Activated naive CD8-positive, alpha-beta T cell treated with anti-CD3 and anti-CD28 coated beads, Interleukin-2, amount 10 ng/mL, durations not matched to agents 7 days and 5 days (primary cell): ENCODE results near the gene IL15. TPM values are rescaled to one million over a fixed set of nuclear protein-coding genes. Genes with fewer than 3 reads are reported as not detected.
"Not testable (repeated sequence)": the region's sequence is repeated elsewhere in the genome, so short reads cannot be mapped to it uniquely, and the experiment has no call there.

Experiments used
- ATAC-seq: fragments of 150-1000 bp; cut with Tn5 transposase; one replicate; pipeline ENCODE4 v1.10.0; 2021; ENCODE audit warnings: low read depth, moderate library complexity
- POLR2A ChIA-PET: fragments of 350-600 bp; sonication (Branson Sonifier 250); formaldehyde crosslinking; loops from one replicate; lab custom pipeline; 2021; ENCODE audit warnings: antibody characterized with exemption; lab: Charles Lee
- DNase-seq: peaks from one replicate; pipeline ENCODE4 v3.0.0; 2021
- H3K27ac Mint-ChIP-seq: one replicate; pipeline ENCODE4 v1.8.0; 2022; ENCODE audit warnings: mild to moderate bottlenecking, mixed read lengths
- H3K27me3 Mint-ChIP-seq: one replicate; pipeline ENCODE4 v1.8.0; 2022; ENCODE audit warnings: mild to moderate bottlenecking, moderate library complexity, mixed read lengths
- H3K36me3 Mint-ChIP-seq: one replicate; pipeline ENCODE4 v1.8.0; 2021; ENCODE audit warnings: mild to moderate bottlenecking, mixed read lengths
- H3K4me1 Mint-ChIP-seq: one replicate; pipeline ENCODE4 v1.8.0; 2021; ENCODE audit warnings: mixed read lengths
- H3K4me3 Mint-ChIP-seq: one replicate; pipeline ENCODE4 v1.8.0; 2022; ENCODE audit warnings: mild to moderate bottlenecking, moderate library complexity, mixed read lengths
- H3K9me3 Mint-ChIP-seq: one replicate; pipeline ENCODE4 v1.8.0; 2021; ENCODE audit warnings: mixed read lengths
- total RNA-seq, 2 experiments: library from RNA; stranded (reverse); gene quantifications; one replicate each; pipeline ENCODE4 v1.2.3, GENCODE V29; 2021

Gene IL15
- total RNA-seq, 2 experiments from 2014 or later, result 3.3 to 4.5 TPM

DNA sequence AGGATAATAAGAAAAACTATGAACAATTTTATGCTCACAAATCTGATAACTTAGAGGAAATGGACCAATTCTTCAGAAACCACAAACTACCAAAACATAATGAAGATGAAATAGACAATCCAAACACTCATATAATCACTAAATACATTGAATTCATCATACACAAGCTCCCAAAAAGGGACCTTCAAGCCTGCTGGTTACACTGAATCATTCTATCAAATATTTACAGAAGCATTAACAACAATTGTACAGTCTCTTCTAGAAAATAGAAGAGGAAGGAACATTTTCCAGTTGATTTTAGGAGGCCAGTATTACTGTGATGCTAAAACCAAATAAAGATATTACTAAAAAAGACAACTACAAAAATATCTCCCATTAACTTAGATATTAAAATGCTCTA is 88.3 kb downstream of the IL15 start:
- POLR2A ChIA-PET, result no interaction called here
- Mint-ChIP-seq H3K4me1 (no peaks in the 10 kb centered on the region), H3K27me3 (no peaks in the 10 kb centered on the region), H3K36me3 (no peaks in the 10 kb centered on the region), H3K9me3 (no peaks in the 10 kb centered on the region), H3K27ac (no peak overlapping the region), H3K4me3 (no peak overlapping the region)
- DNase-seq (no peak), ATAC-seq (no peak)

DNA sequence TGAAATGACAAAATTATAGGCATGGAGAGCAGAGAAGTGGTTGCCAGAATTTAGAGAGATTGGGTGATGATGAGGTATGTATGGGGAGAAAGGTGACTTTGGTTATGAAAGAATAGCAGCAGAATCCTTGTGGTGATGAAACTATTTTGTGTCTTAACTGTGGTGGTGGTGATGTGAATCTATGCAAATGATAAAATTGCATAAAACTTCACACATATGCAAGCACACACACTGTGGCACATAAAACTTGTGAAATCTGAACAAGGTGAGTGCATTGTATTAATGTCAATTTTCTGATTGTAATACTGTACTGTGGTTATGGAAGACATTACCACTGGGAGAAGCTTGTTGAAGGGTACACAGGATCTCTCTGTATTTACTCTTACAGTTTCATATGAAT is 91.0 kb downstream of the IL15 start:
- Mint-ChIP-seq H3K36me3 (no peaks in the 10 kb centered on the region), H3K9me3 (no peaks in the 10 kb centered on the region), H3K4me3 (no peak overlapping the region), H3K27me3 (no peaks in the 10 kb centered on the region), H3K4me1 (no peaks in the 10 kb centered on the region), H3K27ac (no peak overlapping the region)
- no peak for ATAC-seq
- POLR2A ChIA-PET, result no interaction called here
- no peak for DNase-seq

DNA sequence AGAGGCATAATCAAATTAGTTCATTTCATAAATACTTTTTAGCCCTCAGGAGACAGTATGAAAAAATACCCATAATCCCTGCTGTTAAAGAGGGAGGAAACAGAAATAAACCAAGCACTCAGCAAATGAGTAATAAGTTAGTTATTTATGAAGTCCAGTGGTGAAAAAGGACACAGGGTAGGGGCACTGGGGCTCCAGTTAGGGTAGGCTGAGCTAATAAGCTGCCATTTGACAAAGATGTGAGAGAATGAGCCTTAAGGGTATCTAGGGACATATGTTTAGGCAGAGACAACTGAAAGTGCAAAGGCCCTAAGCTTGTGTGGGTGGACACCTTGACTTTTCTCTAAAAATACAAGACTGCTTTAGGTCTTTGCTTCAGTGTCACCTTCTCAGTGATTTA is 94.4 kb downstream of the IL15 start:
- no peaks in the 10 kb centered on the region for H3K27me3 Mint-ChIP-seq
- H3K9me3 Mint-ChIP-seq, result no peaks in the 10 kb centered on the region
- no peaks in the 10 kb centered on the region for H3K36me3 Mint-ChIP-seq
- no peak overlapping the region for H3K4me3 Mint-ChIP-seq
- no peak for ATAC-seq
- no peaks in the 10 kb centered on the region for H3K4me1 Mint-ChIP-seq
- DNase-seq, result no peak
- POLR2A ChIA-PET, result no interaction called here
- H3K27ac Mint-ChIP-seq, result no peak overlapping the region

DNA sequence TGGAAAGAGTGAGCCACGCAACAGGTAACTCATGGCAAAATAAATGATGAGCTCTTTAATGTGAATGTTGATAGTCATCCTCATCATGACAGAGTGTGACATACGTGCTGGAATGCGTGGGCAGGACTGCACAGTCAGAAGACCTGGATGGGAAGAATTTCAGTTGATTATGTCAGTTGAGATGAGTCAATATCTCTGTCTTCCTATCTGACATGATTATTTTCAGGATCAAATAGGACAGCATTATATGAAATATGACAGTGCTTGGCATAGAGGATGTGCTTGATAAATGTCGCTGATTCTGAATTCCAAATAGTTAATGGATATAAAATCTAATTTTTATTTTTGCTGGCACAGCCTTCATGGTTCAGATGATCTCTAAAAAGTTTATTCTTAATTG is 95.1 kb downstream of the IL15 start:
- POLR2A ChIA-PET, result no interaction called here
- DNase-seq (no peak), ATAC-seq (no peak)
- H3K36me3 Mint-ChIP-seq, result no peaks in the 10 kb centered on the region
- H3K4me3 Mint-ChIP-seq, result no peak overlapping the region
- no peaks in the 10 kb centered on the region for H3K9me3 Mint-ChIP-seq
- H3K27me3 Mint-ChIP-seq, result no peaks in the 10 kb centered on the region
- H3K27ac Mint-ChIP-seq, result no peak overlapping the region
- H3K4me1 Mint-ChIP-seq, result no peaks in the 10 kb centered on the region

DNA sequence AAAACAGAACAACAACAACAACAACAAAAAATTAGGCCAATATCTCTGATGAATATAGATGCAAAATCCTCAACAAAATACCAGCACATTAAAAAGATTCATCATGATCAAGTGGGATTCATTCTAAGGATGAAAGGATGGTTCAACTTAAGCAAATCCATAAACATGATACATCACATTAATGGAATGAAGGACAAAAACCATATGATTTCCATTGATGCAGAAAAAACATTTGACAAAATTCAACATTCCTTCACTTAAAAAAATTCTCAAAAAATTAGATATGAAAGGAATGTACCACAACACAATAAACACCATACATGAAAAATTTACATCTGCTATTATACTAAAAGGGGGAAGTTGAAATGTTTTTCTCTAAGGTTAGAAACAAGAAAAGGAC is 103.3 kb downstream of the IL15 start:
- H3K27ac Mint-ChIP-seq, result no peak overlapping the region
- DNase-seq (no peak), ATAC-seq (no peak)
- peaks cover 4% of the 10 kb centered on the region for H3K9me3 Mint-ChIP-seq
- no peaks in the 10 kb centered on the region for H3K27me3 Mint-ChIP-seq
- no peaks in the 10 kb centered on the region for H3K36me3 Mint-ChIP-seq
- POLR2A ChIA-PET, result no interaction called here
- H3K4me1 Mint-ChIP-seq, result no peaks in the 10 kb centered on the region
- H3K4me3 Mint-ChIP-seq, result no peak overlapping the region

DNA sequence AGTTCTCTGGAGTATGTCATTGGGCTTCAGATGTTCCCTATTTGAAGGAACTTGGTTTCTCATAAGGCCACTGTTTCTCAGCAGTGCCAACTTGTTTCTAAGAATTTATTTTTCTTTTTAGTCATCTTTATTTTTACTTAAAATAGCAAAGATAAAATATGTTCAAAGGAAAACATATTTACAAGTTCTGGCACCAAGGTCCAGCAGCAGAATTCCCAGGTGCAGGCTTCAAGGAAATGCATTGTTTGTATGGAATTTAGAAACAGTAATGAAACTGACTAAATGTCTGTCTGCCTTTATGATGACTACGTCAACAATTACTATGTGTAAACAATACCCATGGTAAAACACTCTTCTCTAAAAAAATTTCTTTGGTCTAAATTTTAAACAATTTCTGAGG is 109.6 kb downstream of the IL15 start:
- no peak overlapping the region for H3K4me3 Mint-ChIP-seq
- no peaks in the 10 kb centered on the region for H3K36me3 Mint-ChIP-seq
- POLR2A ChIA-PET, result no interaction called here
- peaks cover 4% of the 10 kb centered on the region for H3K9me3 Mint-ChIP-seq
- DNase-seq, result no peak
- H3K4me1 Mint-ChIP-seq, result no peaks in the 10 kb centered on the region
- H3K27ac Mint-ChIP-seq, result no peak overlapping the region
- H3K27me3 Mint-ChIP-seq, result no peaks in the 10 kb centered on the region
- ATAC-seq, result no peak

DNA sequence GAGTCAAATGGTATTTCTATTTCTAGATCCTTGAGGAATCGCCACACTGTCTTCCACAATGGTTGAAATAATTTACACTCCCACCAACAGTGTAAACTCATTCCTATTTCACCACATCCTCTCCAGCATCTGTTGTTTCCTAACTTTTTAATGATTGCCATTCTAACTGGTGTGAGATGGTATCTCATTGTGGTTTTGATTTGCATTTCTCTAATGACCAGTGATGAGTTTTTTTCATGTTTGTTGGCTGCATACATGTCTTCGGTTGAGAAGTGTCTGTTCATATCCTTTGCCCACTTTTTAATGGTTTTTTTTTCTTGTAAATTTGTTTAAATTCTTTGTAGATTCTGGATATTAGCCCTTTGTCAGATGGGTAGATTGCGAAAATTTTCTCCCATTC is 115.4 kb downstream of the IL15 start:
- H3K9me3 Mint-ChIP-seq, H3K27ac Mint-ChIP-seq, H3K27me3 Mint-ChIP-seq, ATAC-seq, DNase-seq, H3K36me3 Mint-ChIP-seq, POLR2A ChIA-PET, H3K4me3 Mint-ChIP-seq, H3K4me1 Mint-ChIP-seq: not testable (repeated sequence)

DNA sequence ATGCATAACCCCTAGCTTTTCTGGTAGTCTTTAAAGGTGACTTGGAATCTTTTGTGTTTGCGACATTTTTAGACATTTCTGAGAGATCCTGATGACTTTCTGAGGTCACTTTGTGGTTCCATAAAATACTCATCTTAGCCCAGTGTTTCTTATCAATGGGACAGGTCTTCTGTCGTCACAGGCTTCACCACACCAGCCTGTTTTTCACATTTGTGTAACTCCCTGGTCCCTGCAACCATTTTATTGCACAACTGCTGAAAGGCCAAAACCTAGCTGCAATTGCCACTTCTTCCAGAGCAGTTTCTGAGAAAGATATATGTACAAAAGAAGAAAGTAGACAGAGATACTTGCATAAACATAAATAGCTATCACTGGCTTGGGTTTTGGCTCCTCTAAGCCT is 120.9 kb downstream of the IL15 start:
- ATAC-seq (no peak), DNase-seq (no peak)
- Mint-ChIP-seq H3K4me1 (no peaks in the 10 kb centered on the region), H3K27ac (no peak overlapping the region), H3K36me3 (no peaks in the 10 kb centered on the region), H3K4me3 (no peak overlapping the region), H3K9me3 (no peaks in the 10 kb centered on the region), H3K27me3 (no peaks in the 10 kb centered on the region)
- POLR2A ChIA-PET, result no interaction called here

DNA sequence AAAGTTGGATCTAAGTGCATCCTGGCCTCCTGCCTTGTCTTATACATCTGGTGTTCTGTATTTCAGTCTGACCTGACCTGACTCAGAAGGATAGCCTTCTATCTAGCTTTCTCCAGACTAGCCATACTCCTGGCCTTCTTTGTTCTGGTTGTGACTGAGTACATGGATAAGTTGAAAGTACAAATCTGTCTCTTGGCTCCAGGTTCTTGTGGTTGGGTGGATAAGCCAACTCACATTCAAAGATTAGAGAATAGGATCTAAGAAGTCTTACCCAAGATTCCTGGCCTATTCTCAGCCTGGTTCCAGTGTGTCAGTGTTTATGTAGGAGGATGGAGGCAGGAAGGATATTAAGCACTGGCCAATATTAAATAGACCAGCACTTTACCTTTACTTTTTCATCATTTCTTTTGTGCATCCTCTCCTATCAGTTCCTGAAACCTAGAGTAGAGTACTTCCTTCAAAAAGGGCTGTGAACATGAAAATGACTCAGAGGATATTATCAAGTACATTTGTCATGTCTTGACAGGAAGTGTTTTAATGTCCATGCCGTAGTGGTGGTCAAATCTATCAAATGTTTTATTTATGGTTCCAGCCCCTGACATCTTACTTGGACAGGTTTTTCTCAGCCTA is 123.5 kb downstream of the IL15 start:
- no peak overlapping the region for H3K4me3 Mint-ChIP-seq
- no peaks in the 10 kb centered on the region for H3K27me3 Mint-ChIP-seq
- H3K9me3 Mint-ChIP-seq, result no peaks in the 10 kb centered on the region
- POLR2A ChIA-PET, result no interaction called here
- no peaks in the 10 kb centered on the region for H3K4me1 Mint-ChIP-seq
- H3K36me3 Mint-ChIP-seq, result no peaks in the 10 kb centered on the region
- ATAC-seq (no peak), DNase-seq (no peak)
- H3K27ac Mint-ChIP-seq, result no peak overlapping the region

DNA sequence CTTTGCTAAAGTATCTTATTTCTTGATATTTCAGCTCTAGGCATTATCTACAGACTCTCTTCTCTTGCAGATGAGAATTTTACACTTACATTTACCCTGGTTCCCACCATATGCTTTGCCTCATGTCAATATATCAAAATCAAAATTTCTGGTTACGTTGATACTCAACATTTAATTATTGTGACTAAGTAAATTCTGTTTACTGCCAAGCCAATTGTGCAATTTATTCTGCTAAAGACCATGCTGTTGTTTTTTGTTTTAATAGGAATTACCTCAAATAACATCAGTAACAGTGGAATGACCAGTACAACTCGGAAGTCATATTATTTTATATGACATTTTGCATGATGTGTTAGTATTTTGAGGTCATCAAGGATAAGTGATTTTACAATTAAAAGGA is 125.5 kb downstream of the IL15 start:
- Mint-ChIP-seq H3K4me1 (no peaks in the 10 kb centered on the region), H3K36me3 (no peaks in the 10 kb centered on the region), H3K27me3 (no peaks in the 10 kb centered on the region), H3K4me3 (no peak overlapping the region), H3K9me3 (no peaks in the 10 kb centered on the region), H3K27ac (no peak overlapping the region)
- no peak for DNase-seq
- no peak for ATAC-seq
- POLR2A ChIA-PET, result no interaction called here

DNA sequence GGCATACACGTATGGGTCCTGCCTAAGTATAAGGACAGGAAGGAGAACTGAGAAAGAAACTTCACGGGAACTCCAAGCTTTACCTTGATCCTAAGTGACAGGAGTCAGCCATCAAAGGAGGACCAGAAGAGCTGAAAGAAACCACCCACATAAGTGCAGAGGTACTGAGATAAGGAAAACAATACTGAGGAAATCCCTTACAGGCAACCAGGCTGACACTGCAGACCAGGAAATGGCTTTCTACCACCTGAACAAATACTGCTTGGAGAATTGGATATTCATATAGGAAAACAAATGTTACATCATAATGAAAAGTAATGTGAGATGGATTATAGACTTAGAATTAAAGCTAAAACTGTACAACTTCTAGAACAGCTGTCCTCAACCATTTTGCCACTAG is 127.0 kb downstream of the IL15 start:
- H3K36me3 Mint-ChIP-seq, result no peaks in the 10 kb centered on the region
- no peaks in the 10 kb centered on the region for H3K9me3 Mint-ChIP-seq
- no peak overlapping the region for H3K4me3 Mint-ChIP-seq
- no peaks in the 10 kb centered on the region for H3K27me3 Mint-ChIP-seq
- H3K4me1 Mint-ChIP-seq, result no peaks in the 10 kb centered on the region
- no peak for DNase-seq
- POLR2A ChIA-PET, result no interaction called here
- no peak for ATAC-seq
- no peak overlapping the region for H3K27ac Mint-ChIP-seq

DNA sequence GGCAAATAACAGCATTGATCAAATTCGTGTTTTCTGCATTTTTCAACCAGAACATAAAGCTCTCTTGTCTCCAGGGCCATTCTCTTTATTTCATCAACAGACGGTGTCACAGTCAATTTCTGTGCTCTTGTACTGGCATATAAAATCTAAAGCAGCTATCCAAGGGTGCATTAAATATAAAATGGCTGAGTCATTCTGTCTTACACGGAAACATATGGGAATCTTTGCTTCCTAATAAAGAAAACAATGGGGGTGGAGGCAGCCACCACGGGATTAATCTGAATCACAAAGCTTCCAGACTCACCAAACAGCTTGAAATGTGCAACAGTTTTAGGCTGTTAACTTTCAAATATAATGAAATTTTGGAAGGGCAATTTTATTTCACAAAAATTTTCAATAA is 132.6 kb downstream of the IL15 start:
- POLR2A ChIA-PET, result no interaction called here
- no peak for DNase-seq
- Mint-ChIP-seq H3K27ac (no peak overlapping the region), H3K4me1 (no peaks in the 10 kb centered on the region), H3K9me3 (no peaks in the 10 kb centered on the region), H3K27me3 (peaks cover 2% of the 10 kb centered on the region), H3K4me3 (no peak overlapping the region), H3K36me3 (no peaks in the 10 kb centered on the region)
- ATAC-seq, result no peak

DNA sequence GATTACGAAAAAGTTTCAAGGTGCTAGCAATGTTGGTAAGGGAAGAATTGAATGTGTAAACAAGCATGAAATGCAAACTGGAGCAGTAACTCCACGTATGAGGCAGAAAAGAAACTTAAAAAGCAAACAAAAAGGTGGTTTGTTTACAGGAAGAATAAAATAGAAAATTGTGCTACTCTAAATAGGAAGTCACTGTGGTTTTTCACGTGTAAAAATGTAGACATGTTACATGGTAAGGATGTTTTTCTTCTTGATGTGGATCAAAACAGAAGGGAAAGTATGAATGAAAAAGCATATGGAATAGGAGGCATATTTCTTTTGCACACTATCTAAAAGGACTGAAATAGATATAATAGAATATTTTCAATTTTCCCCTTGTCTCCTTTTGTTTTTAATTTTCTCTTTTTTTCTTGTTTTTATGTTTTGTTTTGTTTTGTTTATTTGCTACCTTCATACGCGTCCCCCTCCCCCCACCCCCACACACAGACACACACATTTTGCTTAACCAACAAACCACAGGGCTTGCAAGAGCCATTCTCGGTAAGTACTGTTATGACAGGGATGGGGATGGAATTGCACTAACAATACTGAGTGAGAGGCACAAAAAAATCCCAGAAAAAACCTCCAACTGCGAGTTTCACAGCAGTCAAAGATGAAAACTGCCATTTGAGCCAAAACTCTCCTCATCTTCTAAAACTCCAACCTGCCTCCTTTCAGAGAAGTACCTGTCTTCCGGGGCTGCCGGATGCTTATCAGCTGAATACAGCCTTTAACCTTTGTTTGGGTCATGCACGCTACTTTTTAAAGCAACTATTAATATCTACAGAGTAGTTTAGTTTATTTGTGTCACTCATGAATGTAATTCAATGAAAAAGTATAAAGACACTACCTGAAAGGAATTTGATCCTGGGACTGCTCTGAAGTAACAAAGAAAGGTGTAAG is 135.8 kb downstream of the IL15 start:
- Mint-ChIP-seq H3K27me3 (peaks cover 5% of the 10 kb centered on the region), H3K4me3 (no peak overlapping the region), H3K4me1 (no peaks in the 10 kb centered on the region), H3K36me3 (no peaks in the 10 kb centered on the region), H3K27ac (no peak overlapping the region), H3K9me3 (no peaks in the 10 kb centered on the region)
- no peak for ATAC-seq
- POLR2A ChIA-PET, result no interaction called here
- no peak for DNase-seq

DNA sequence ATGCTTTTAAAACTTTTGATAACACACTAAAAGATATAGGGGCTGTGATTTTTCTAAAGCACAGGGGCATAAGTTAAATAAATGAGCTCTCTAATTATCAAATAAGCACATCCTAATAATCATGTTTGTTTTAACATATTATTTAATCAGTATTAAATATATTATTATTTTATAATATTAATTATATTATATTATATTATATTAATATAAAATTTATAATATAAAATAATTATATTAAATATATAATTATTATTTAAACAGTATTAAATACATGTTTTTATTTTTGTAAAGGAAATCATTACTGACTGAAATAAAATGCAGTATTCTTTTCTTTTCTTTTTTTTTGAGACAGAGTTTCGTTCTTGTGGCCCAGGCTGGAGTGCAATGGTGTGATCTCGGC is 136.5 kb downstream of the IL15 start:
- Mint-ChIP-seq H3K9me3 (no peaks in the 10 kb centered on the region), H3K4me3 (no peak overlapping the region), H3K27ac (no peak overlapping the region), H3K4me1 (no peaks in the 10 kb centered on the region), H3K36me3 (no peaks in the 10 kb centered on the region), H3K27me3 (peaks cover 5% of the 10 kb centered on the region)
- POLR2A ChIA-PET, result no interaction called here
- no peak for DNase-seq
- ATAC-seq, result no peak
